Measurements from ENCODE around the gene TREX2.

The TREX2 gene

GRCh38 chrX:153476666-153477363 lies 31.0 kb upstream of the TREX2 start:
- DNase-seq, result peak in 2 of 58 donors; percentile 11 to 22

DNA sequence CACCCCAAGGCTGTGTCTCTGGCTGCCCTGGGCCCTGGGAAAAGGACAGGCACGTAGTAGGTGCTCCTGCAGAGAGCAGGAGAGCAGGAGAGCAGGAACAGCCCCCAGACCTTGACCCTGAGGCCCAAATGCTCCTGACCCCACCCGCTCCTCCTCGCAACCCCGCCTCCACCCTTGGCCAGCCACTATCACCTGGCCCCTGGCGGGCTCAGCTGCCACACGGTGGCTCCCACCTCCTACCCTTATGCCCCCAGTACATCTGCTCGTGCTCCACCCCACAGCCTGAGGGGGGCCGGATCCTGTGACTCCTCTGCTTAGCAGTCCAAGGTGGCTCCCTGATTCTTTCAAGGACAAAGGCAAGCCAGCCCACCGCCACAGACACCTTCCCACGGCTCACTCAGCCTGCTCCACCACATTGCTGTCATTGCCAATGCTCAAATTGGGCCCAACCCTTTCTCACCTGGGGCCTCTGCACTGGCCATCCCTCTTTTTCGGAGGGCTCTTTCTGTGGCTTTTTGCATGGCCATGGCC lies 30.0 kb upstream of the TREX2 start:
- no peak for DNase-seq

GRCh38 chrX:153475271-153475670 lies 29.4 kb upstream of the TREX2 start:
- DNase-seq, result no peak

GRCh38 chrX:153474718-153475117 lies 28.9 kb upstream of the TREX2 start:
- peak in 34 of 58 donors; percentile 3 to 62 (median 28) for DNase-seq

- DNase-seq, result no peak
Measured at GRCh38 chrX:153474266-153474665, 28.4 kb upstream of the TREX2 start.

DNA sequence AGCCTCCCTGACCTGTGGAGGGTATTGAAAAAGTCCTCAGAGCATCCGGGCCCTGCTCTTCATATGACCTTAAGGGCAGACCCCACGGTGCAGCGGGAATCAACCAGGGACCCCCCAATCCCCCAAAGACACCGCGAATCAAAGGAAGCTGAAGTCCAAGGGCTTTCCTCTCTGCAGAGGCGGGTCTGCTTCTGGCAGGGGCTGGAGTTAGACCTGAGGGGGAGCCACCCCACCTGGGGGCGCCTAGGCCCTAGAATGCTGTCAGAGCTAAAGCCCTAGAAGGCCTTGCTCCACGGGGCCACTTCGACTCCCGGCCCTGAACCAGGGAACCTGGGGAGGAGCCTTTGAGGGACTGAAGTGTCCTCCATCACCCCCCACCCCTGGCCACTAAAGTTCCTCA lies 27.3 kb upstream of the TREX2 start:
- DNase-seq, result no peak

- no peak for DNase-seq
Measured at GRCh38 chrX:153471663-153472280, 25.9 kb upstream of the TREX2 start.

DNA sequence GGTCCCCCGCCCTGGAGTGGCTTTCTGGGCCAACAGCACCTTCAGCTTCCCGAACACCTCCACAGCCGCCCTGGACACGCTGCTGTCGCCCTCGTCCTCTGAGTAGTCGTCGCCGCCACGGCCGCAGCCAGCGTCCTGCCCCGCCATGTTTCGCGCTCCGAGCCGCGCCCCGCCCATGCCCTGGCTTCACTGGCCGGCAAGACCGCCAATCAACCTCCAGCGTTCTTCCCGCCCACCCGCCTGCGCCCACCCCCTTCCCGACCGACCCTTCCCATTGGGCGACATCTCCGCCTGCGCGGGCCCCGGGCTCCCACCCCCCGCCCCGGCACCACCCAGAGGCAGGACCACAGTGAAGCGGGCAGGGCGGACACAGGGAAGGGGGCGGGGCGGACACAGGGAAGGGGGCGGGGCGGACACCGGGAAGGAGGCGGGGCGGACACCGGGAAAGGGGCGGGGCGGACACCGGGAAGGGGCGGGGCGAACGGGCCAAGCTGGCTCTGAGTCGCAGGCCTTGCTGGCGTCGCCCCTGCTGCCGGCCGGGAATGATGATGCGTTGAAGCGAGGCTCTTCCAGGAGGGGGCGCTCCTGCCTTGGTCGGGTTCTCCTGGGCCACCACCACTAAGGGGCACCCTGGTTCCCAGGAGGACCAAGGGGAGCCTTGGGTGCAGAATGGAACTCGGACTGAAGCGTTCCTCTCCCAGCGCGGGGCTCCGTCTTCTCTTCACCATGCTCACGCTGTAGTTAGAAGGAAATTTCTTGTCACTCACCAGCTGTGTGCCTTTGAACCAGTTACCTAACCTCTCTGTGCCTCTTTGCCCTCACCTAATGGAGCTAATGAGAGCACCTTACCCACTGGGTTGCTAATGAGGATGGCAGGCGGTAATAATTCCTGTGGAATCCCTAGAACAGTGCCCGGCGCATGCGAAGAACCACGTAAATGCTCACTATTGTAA lies 24.8 kb upstream of the TREX2 start, which contains the start of gene HAUS7:
TSS of gene HAUS7 (minus strand) at position 166 of the 953 bp plus-strand sequence. CDS start at position 147, 19 bp downstream.
- peak; percentile 38 to 97 (median 88) for DNase-seq

DNA sequence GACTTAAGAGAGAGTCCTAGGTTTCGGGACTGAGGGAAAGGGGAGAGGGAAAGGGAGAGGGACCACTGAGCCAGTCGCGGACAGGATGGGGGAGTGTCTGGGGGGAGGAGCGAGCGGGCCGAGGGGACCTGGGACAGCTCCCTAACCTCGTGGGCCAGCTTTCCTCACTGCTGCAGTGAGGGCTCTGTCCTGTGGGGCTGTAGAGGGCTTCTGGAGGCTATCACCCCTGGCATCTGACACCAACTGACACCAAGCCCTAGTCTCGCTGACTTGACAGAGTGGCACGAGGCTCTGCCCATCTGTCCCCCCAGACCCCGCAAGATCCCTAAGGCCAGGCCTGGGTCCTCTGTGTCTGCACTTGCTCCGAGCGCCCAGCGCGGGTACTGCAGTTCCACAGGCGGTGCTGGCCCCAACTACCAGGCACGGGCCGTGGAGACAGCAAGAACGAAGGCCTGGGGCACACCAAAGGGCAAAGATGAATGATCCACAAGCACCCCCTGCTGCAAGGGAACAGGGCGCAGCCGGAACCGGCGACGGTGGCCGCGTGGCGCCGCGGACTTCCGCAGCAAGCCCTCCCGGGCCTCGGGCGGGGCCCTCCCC lies 24.1 kb upstream of the TREX2 start:
- DNase-seq, result peak in 5 of 58 donors; percentile 52 to 69 (median 56)

DNA sequence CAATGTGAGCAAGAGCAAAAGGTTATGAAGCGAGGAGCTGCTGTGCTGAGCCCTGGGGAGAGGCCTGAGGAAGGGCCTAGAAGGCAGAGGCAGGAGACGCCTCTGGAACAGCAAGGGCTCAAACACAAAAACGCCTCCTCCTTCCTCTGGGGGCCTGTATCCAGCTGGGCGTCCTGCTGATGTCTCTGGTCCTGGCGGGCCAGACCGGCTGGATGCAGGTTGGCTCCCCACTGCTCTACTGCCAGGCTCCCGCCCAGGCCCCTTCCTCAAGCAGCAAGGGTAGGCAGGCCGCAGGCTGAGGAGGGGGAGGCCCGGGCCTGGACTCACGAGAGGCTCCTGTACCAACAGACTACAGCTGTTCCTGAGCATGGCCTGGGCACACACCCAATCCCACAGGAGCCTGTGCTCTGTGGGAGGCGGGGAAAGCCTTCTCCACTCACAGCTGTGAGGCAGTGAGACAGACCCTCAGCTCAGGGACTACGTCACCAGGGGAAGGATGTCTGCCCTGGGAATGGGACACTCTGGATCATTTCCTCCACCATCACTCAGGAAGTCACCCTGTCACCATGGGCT lies 22.2 kb upstream of the TREX2 start:
- DNase-seq, result no peak

DNA sequence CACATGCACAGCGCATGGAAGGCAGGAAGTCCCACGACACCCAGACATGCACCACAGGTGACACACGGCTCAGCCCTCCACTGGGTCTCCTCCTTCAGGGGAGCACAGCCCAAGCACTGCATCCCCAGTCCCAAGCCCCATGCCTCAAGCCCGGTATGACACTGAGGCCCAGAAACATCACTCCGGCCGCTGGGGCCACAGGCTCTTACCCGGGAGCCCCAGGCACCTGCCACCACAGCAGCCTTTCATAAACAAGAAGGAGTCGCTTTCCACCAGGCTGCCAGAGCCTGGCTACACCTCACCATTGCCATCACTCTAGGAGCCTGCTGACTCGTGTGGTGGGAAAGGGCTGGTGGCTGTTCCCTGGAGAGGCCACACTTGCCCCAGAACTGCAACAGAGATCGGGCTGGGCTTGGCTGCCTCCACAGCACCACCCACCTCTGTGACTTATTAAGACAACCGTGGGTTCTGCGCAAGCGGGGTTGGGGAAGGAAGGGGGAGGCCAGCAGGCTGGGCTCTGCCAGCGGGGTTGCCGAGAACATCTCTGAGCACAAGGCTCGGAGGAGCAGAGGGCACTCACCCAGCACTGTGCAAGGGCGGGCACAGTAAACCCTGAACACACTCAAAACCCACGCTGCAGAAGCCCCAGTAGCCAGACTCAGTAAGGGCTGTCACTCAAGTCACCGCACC lies 20.0 kb upstream of the TREX2 start:
- DNase-seq, result peak in 4 of 58 donors; percentile 1 to 12 (median 3)

DNA sequence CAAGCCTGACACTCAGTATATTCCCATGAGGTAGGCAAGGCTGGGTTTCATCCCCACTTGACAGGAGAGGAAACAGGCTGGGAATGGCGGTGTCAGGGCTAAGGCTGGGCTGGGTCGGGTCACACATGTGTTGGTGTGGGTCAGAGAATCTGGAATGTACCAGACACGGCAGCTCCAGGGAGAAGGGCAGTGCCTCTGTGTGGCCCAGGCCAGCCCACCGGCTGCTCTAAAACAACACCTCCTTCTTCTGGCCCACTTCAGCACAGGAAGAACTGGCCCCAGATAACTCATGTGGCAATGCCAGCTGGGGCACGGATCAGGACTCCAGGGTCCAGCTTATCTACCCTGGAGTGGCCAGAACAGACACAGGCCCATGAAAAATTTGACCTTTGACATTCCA lies 18.3 kb upstream of the TREX2 start:
- no peak for DNase-seq

DNA sequence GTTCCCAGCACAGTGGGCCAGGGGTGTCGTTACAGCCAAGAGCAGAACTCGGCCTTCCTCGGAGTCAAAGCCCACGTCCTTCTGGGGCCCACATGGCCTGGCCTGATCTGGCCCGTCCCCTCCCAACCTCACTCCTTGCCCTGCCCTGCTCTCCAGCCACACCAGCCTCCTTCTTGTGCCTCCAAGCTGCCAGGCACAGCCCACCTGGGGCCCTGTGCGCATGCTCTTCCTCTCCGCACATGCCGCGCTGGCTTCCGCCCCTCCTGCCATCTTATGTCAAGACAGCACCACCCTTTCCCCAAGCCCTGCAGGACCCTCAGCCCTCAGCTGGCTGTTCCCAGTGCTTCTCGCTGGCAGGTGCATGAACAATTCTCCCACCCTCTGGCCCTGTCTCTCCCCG lies 17.7 kb upstream of the TREX2 start:
- DNase-seq, result no peak

- DNase-seq, result no peak
Measured at GRCh38 chrX:153463031-153463430, 17.2 kb upstream of the TREX2 start.

- no peak for DNase-seq
Measured at GRCh38 chrX:153462291-153462690, 16.4 kb upstream of the TREX2 start.

DNA sequence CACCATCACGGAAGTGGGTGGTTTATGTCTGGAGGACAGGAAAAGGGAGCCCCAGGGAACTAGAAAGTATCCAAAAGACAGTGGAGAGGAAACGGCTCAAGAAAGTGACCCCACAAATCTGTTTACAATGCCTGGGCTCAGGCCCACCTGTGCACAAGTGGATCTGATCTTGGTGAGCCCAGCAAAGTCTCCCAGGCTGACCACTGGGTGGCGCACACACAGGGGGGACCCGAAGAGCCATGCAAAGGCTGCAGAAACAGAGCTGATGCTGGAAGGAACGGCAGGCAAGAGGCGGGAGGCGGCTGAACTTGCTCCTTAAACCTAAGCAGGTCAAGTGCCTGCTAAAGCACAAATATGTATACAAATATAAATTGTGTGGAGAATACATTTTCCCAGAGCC lies 15.0 kb upstream of the TREX2 start:
- DNase-seq, result peak in 24 of 58 donors; percentile 1 to 39 (median 14)

DNA sequence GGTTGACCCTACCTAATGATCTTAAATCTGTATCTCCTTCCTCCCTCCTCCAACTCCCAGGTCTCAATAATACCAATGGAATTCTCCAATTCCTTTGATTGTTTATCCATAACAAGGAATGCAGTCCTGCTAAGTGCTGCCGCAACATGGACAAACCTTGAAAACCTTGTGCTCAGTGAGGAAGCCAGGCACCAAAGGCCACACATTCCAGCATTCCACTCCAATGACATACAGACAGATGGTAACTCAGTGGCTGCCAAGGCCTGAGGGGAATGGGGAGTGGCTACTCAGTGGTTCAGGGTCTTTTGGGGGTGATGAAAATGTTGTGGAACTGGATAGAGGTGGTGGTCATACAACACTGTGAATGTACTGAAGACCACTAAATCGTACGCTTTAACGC lies 14.1 kb upstream of the TREX2 start:
- DNase-seq, result no peak

- DNase-seq, result no peak
Measured at GRCh38 chrX:153458476-153458875, 12.6 kb upstream of the TREX2 start.

DNA sequence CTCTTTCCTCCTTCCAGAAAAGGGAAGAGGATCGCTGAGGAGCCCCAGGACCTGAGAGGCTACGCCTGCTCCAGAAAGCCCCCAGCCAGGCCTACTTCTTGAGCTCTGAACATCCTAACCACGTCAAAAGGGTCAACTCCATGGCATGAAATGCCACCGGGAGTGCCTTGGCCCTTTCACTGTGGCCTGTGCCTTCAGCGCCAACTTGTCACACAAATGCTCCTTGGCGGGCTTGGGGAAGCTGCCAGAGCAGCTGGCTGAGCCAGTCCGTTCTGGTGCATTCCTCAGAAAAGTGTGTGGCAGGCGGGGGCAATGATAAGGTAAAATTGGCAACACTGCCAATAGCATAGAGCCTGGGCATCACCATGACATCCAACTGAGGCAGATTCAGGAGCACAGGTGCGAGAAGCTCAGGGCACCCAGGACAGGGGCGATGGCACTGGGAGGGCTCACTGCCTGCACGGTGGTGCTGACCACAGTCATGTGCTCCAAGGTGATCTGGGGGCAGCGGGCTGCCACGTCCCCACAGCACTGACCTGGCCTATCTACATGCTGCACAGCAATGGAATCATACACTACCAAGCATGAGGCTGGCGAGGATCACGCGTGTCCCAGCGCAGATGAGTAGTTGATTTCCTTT lies 12.1 kb upstream of the TREX2 start:
- DNase-seq, result no peak
